ENCODE data around the gene CAMTA1. TPM values are rescaled to one million over a fixed set of nuclear protein-coding genes. Genes with fewer than 3 reads are reported as not detected.

Gene CAMTA1
- total RNA-seq, 2 donors from 2014 or later = 100 to 102 TPM

DNA sequence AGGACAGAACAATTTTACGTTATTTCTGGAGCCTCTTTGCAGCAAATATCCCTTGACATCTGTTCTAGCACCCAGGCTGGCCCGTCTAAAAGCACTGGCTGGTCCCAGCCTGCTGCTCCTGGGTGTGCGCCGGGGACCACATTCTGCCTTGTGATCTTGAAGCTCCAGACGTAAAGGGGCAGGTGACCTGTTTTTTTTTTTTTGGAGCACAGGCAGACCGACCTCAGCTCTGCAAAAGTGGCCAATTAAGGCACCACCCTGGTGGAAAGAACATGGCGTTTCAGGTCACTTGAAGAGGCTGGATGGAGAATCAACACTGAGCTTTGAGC lies 13.8 kb upstream of the CAMTA1 start:
- H3K27ac ChIP-seq = no peak overlapping the region
- H3K4me3 ChIP-seq = no peak overlapping the region
- no peaks in the 10 kb centered on the region for H3K9me3 ChIP-seq
- H3K36me3 ChIP-seq = no peaks in the 10 kb centered on the region
- TF ChIP-seq POLR2AphosphoS5 (IDR thresholded peaks at IDR 0.05) (no peak), POLR2A (IDR thresholded peaks at IDR 0.05) (no peak)
- TF ChIP-seq, protein P1, sequence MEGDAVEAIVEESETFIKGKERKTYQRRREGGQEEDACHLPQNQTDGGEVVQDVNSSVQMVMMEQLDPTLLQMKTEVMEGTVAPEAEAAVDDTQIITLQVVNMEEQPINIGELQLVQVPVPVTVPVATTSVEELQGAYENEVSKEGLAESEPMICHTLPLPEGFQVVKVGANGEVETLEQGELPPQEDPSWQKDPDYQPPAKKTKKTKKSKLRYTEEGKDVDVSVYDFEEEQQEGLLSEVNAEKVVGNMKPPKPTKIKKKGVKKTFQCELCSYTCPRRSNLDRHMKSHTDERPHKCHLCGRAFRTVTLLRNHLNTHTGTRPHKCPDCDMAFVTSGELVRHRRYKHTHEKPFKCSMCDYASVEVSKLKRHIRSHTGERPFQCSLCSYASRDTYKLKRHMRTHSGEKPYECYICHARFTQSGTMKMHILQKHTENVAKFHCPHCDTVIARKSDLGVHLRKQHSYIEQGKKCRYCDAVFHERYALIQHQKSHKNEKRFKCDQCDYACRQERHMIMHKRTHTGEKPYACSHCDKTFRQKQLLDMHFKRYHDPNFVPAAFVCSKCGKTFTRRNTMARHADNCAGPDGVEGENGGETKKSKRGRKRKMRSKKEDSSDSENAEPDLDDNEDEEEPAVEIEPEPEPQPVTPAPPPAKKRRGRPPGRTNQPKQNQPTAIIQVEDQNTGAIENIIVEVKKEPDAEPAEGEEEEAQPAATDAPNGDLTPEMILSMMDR (IDR thresholded peaks at IDR 0.05) = no peak
- H3K27me3 ChIP-seq (replicated peaks; ENCODE audit: insufficient read depth) = no peaks in the 10 kb centered on the region
- DNase-seq (ENCODE audit: low spot score) = no peak
- 44% methylated on average over 7 of the region's 7 CpGs for WGBS
- H3K4me1 ChIP-seq (replicated peaks) = no peaks in the 10 kb centered on the region
- intact Hi-C loops (cut with DNase I) = no loop called here

DNA sequence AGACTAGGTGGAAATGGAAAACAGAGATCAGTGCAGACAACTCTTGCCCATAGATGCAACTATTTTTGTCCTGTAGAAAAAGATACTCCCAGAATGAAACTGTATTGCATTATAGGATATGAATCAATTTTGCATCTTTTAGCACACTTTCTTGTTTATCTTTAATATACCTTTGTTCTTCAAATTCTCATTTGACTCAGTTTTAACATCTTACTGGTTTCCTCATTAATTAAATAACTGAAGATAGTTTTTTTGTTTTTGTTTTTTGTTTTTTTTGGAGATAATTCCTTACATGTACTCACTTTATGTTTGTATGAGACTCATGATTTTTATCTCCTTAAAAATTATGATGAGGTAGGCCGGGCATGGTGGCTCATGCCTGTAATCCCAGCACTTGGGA lies 10.9 kb upstream of the CAMTA1 start:
- DNase-seq (ENCODE audit: low spot score) = no peak
- no peaks in the 10 kb centered on the region for H3K9me3 ChIP-seq
- H3K4me1 ChIP-seq (replicated peaks) = no peaks in the 10 kb centered on the region
- no peaks in the 10 kb centered on the region for H3K27me3 ChIP-seq (replicated peaks; ENCODE audit: insufficient read depth)
- intact Hi-C loops (cut with DNase I) = no loop called here
- H3K27ac ChIP-seq = no peak overlapping the region
- 95% methylated on average over 1 of the region's 1 CpG for WGBS
- H3K36me3 ChIP-seq = no peaks in the 10 kb centered on the region
- no peak overlapping the region for H3K4me3 ChIP-seq
- TF ChIP-seq, protein P1 (IDR thresholded peaks at IDR 0.05) = no peak
- TF ChIP-seq POLR2A (IDR thresholded peaks at IDR 0.05) = no peak
- TF ChIP-seq POLR2AphosphoS5 (IDR thresholded peaks at IDR 0.05) = no peak

DNA sequence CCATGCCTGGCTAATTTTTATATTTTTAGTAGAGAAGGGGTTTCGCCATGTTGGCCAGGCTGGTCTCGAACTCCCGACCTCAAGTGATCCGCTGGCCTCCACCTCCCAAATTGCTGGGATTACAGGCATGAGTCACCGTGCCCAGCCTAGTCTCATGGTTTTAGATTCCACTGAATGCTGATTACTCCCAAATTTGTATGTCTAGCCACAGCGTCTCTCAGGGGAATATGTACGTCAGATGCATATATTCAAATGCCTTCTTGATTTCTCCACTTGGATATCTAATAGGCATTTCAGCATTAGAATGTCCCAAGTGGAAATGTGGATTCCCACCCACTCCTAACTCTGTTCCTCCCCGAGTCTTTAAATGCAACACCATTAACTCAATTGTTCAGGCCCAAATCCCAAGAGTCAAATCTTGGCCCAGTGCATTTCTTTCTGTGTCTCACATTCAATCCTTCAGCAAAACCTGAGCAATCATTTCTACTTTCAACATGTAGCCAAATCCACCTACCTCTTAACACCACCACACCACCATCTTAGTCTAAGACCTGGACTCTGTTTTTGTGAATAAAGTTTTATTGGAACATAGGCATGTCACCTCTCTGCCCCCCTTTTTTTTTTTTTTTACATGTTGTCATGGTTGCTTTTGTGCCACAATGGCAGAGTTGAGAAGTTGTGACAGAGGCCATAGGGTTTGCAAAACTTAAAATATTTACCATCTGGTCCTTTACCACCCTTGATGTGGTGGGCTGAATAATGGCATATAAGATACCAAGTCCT lies 9.8 kb upstream of the CAMTA1 start:
- no peak overlapping the region for H3K4me3 ChIP-seq
- no peak overlapping the region for H3K27ac ChIP-seq
- no peaks in the 10 kb centered on the region for H3K4me1 ChIP-seq (replicated peaks)
- TF ChIP-seq POLR2A (IDR thresholded peaks at IDR 0.05) (no peak), POLR2AphosphoS5 (IDR thresholded peaks at IDR 0.05) (no peak)
- TF ChIP-seq, protein P1 (IDR thresholded peaks at IDR 0.05) = no peak
- no peak for DNase-seq (ENCODE audit: low spot score)
- WGBS = 93% methylated on average over 8 of the region's 8 CpGs
- intact Hi-C loops (cut with DNase I) = no loop called here
- no peaks in the 10 kb centered on the region for H3K27me3 ChIP-seq (replicated peaks; ENCODE audit: insufficient read depth)
- H3K9me3 ChIP-seq = no peaks in the 10 kb centered on the region
- no peaks in the 10 kb centered on the region for H3K36me3 ChIP-seq

DNA sequence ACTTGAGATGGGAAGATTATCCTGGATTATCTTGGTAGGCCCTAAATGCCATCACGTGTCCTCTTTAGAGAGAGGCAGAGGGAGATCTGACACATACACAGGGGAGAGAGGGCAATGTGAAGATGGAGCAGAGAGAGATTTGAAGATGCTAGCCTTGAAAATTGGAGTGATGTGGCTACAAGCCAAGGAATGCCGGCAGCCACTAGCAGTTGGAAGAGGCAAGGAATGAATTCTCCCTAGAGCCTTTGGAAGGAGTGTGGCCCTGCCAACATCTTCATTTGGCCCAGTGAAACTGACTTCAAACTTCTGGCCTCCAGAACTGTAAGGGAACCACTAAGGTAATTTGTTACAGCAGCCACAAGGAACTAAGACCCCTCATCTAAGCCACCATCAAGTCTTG lies 8.9 kb upstream of the CAMTA1 start:
- Histone ChIP-seq H3K9me3 (no peaks in the 10 kb centered on the region), H3K4me3 (no peak overlapping the region), H3K27ac (no peak overlapping the region), H3K4me1 (replicated peaks) (no peaks in the 10 kb centered on the region), H3K36me3 (no peaks in the 10 kb centered on the region), H3K27me3 (replicated peaks; ENCODE audit: insufficient read depth) (no peaks in the 10 kb centered on the region)
- 98% methylated on average over 2 of the region's 2 CpGs for WGBS
- no peak for DNase-seq (ENCODE audit: low spot score)
- intact Hi-C loops (cut with DNase I) = no loop called here
- TF ChIP-seq POLR2A (IDR thresholded peaks at IDR 0.05) (no peak), POLR2AphosphoS5 (IDR thresholded peaks at IDR 0.05) (no peak)
- TF ChIP-seq, protein P1 (IDR thresholded peaks at IDR 0.05) = no peak

DNA sequence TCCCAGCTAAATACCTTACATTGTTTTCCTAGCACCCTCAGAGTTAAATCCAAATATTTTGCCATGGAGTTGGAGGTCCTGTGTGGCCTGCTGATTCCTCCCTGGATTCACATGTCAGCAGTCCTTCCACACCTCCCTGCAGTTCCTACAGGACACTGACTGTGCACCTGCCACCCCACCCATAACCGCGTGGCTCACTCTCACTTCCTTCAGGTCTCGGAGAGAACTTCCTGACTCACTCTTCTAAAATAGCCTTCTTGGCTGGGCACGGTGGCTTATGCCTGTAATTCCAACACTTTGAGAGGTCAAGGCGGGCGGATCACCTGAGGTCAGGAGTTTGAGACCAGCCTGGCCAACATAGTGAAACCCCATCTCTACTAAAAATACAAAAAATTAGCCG lies 8.4 kb upstream of the CAMTA1 start:
- Histone ChIP-seq H3K9me3 (no peaks in the 10 kb centered on the region), H3K36me3 (no peaks in the 10 kb centered on the region), H3K27me3 (replicated peaks; ENCODE audit: insufficient read depth) (no peaks in the 10 kb centered on the region), H3K27ac (no peak overlapping the region), H3K4me1 (replicated peaks) (no peaks in the 10 kb centered on the region), H3K4me3 (no peak overlapping the region)
- TF ChIP-seq POLR2A (IDR thresholded peaks at IDR 0.05) (no peak), POLR2AphosphoS5 (IDR thresholded peaks at IDR 0.05) (no peak)
- TF ChIP-seq, protein P1 (IDR thresholded peaks at IDR 0.05) = no peak
- no peak for DNase-seq (ENCODE audit: low spot score)
- WGBS = 91% methylated on average over 7 of the region's 7 CpGs
- intact Hi-C loops (cut with DNase I) = no loop called here

Data from prostate gland (tissue), 2 donors.